ENCODE measurements around the gene CDCA3. TPM values are rescaled to one million over a fixed set of nuclear protein-coding genes. Genes with fewer than 3 reads are reported as not detected.

The CDCA3 gene
- total and polyA plus RNA-seq, 2 donors (not counting 1 experiment from before 2014, with no cell fraction given), result 1.6 to 2.3 TPM

GRCh38 chr12:6823182-6824084 lies 27.7 kb downstream of the CDCA3 start:
- Histone ChIP-seq H2AFZ (ENCODE audit: insufficient read depth, low read depth, low read length, poor library complexity, severe bottlenecking) (no peak overlapping the region), H3K27ac (ENCODE audit: low read length in 2 of 2) (no peak overlapping the region), H3K36me3 (replicated peaks in 1 of 2; ENCODE audit: control extremely low read depth in 1 of 2, control insufficient read depth in 1 of 2, extremely low read depth in 1 of 2, insufficient read depth in 2 of 2, low read length in 1 of 2) (no peaks in the 10 kb centered on the region), H3K27me3 (replicated peaks in 1 of 4; ENCODE audit: control extremely low read depth in 1 of 4, control insufficient read depth in 3 of 4, insufficient read depth in 4 of 4, low read length in 3 of 4) (peaks cover 0 to 71% (median 31%) of the 10 kb centered on the region in 4 experiments), H4K20me1 (ENCODE audit: control insufficient read depth, insufficient read depth, low read length, poor library complexity, severe bottlenecking) (no peaks in the 10 kb centered on the region), H3K4me3 (ENCODE audit: control extremely low read depth in 1 of 5, extremely low read depth in 1 of 5, insufficient read depth in 1 of 5, low read depth in 2 of 5, low read length in 4 of 5) (no peak overlapping the region), H3K9me3 (ENCODE audit: control extremely low read depth in 1 of 3, control insufficient read depth in 2 of 3, insufficient read depth in 1 of 3, low read length in 2 of 3) (peaks cover 0 to 13% (median 0%) of the 10 kb centered on the region in 3 donors), H3K9ac (ENCODE audit: low read length) (no peak overlapping the region), H3K4me2 (replicated peaks; ENCODE audit: low read depth, low read length, poor library complexity, severe bottlenecking) (no peak overlapping the region), H3K79me2 (ENCODE audit: control insufficient read depth, insufficient read depth, low read length) (no peaks in the 10 kb centered on the region), H3K4me1 (ENCODE audit: control insufficient read depth in 2 of 2, insufficient read depth in 2 of 2, low read length in 2 of 2) (peaks cover 26 to 28% of the 10 kb centered on the region in 2 donors)
- DNase-seq, result no peak
- Mint-ChIP-seq H3K9me3 (ENCODE audit: insufficient read depth) (no peaks in the 10 kb centered on the region), H3K4me3 (no peak overlapping the region), H3K27me3 (peaks cover 66% of the 10 kb centered on the region), H3K4me1 (peaks cover 22% of the 10 kb centered on the region), H3K27ac (no peak overlapping the region)
- intact Hi-C loops (cut with micrococcal nuclease), result loop anchor here (2.0 kb wide), 1 partner anchor 261 kb away; no protein-coding TSS in a partner anchor
- POLR2A ChIA-PET, result no interaction called here
- TF ChIP-seq EZH2 (IDR thresholded peaks at IDR 0.05; ENCODE audit: borderline replicate concordance, insufficient read depth, low read depth, low read length, poor library complexity, severe bottlenecking) (no peak), CTCF (IDR thresholded peaks at IDR 0.05) (no peak)
- whole genome bisulfite sequencing (ENCODE audit: insufficient coverage), result 84% methylated on average over 9 of the region's 12 CpGs
- ATAC-seq (ENCODE audit: low read depth), result no peak
- CTCF ChIA-PET, result interaction anchor here (0.5 to 6.2 kb wide), 5 partner anchors 10 to 160 kb away, joined by 3 to 33 read pairs (median 6); partner anchors contain the start of gene MLF2

All from B cell (primary cell).